ENCODE measurements around the gene PPIL1. TPM values are rescaled to one million over a fixed set of nuclear protein-coding genes. Genes with fewer than 3 reads are reported as not detected.

The PPIL1 gene
- total RNA-seq, 2 donors from 2014 or later = 18.7 to 35.9 TPM

GRCh38 chr6:36834576-36835341 is 39.8 kb downstream of the PPIL1 start:
- DNase-seq (ENCODE audit: low spot score) = no peak
- WGBS = 49% methylated on average over 17 of the region's 17 CpGs

GRCh38 chr6:36833182-36833789 is 41.3 kb downstream of the PPIL1 start:
- intact Hi-C loops (cut with DNase I) = no loop called here
- TF ChIP-seq POLR2AphosphoS5 (IDR thresholded peaks at IDR 0.05) = no peak
- TF ChIP-seq CTCF (IDR thresholded peaks at IDR 0.05) = no peak
- no peak for TF ChIP-seq POLR2A (IDR thresholded peaks at IDR 0.05)

More at GRCh38 chr6:36834576-36835341, 39.8 kb downstream of the PPIL1 start:
- H3K4me1 ChIP-seq (replicated peaks) = peaks cover 8% of the 10 kb centered on the region
- H3K27me3 ChIP-seq (replicated peaks; ENCODE audit: insufficient read depth) = no peaks in the 10 kb centered on the region
- H3K27ac ChIP-seq = no peak overlapping the region
- intact Hi-C loops (cut with DNase I) = no loop called here
- H3K36me3 ChIP-seq = no peaks in the 10 kb centered on the region
- no peaks in the 10 kb centered on the region for H3K9me3 ChIP-seq
- H3K4me3 ChIP-seq = no peak overlapping the region
- TF ChIP-seq CTCF (IDR thresholded peaks at IDR 0.05) (no peak), POLR2AphosphoS5 (IDR thresholded peaks at IDR 0.05) (no peak)

GRCh38 chr6:36832313-36832712 is 42.3 kb downstream of the PPIL1 start:
- Histone ChIP-seq H3K9me3 (no peaks in the 10 kb centered on the region), H3K4me1 (replicated peaks) (peaks cover 8% of the 10 kb centered on the region), H3K36me3 (no peaks in the 10 kb centered on the region), H3K4me3 (no peak overlapping the region), H3K27me3 (replicated peaks; ENCODE audit: insufficient read depth) (no peaks in the 10 kb centered on the region), H3K27ac (no peak overlapping the region)
- no peak for DNase-seq (ENCODE audit: low spot score)
- TF ChIP-seq POLR2A (IDR thresholded peaks at IDR 0.05) = no peak
- no peak for TF ChIP-seq CTCF (IDR thresholded peaks at IDR 0.05)
- no peak for TF ChIP-seq POLR2AphosphoS5 (IDR thresholded peaks at IDR 0.05)
- WGBS = 90% methylated on average over 5 of the region's 5 CpGs
- intact Hi-C loops (cut with DNase I) = no loop called here

More at GRCh38 chr6:36833182-36833789, 41.3 kb downstream of the PPIL1 start:
- DNase-seq (ENCODE audit: low spot score) = no peak
- WGBS = 94% methylated on average over 7 of the region's 7 CpGs
- Histone ChIP-seq H3K9me3 (no peaks in the 10 kb centered on the region), H3K27me3 (replicated peaks; ENCODE audit: insufficient read depth) (no peaks in the 10 kb centered on the region), H3K4me3 (no peak overlapping the region), H3K36me3 (no peaks in the 10 kb centered on the region), H3K4me1 (replicated peaks) (peaks cover 8% of the 10 kb centered on the region), H3K27ac (no peak overlapping the region)

GRCh38 chr6:36830577-36830976 is 44.0 kb downstream of the PPIL1 start:
- WGBS = 51% methylated on average over 2 of the region's 2 CpGs
- no peaks in the 10 kb centered on the region for H3K9me3 ChIP-seq
- H3K4me1 ChIP-seq (replicated peaks) = peaks cover 8% of the 10 kb centered on the region
- H3K27me3 ChIP-seq (replicated peaks; ENCODE audit: insufficient read depth) = no peaks in the 10 kb centered on the region
- intact Hi-C loops (cut with DNase I) = no loop called here
- no peak for DNase-seq (ENCODE audit: low spot score)
- no peak overlapping the region for H3K4me3 ChIP-seq
- H3K36me3 ChIP-seq = no peaks in the 10 kb centered on the region
- H3K27ac ChIP-seq = peak overlapping the region; percentile 19 to 52
- TF ChIP-seq POLR2AphosphoS5 (IDR thresholded peaks at IDR 0.05) (no peak), CTCF (IDR thresholded peaks at IDR 0.05) (no peak), POLR2A (IDR thresholded peaks at IDR 0.05) (no peak)
